ENCODE results near the gene TBCD.

GRCh38 chr17:82985428-82985805, 233.6 kb downstream of the TBCD start:
- TF ChIP-seq CTCF (IDR thresholded peaks at IDR 0.05; ENCODE audit: insufficient read depth, low read depth, low read length), result no peak
- TF ChIP-seq EZH2 (IDR thresholded peaks at IDR 0.05; ENCODE audit: insufficient read depth, low read length), result no peak
